ENCODE data around the gene FAM234B. TPM values are rescaled to one million over a fixed set of nuclear protein-coding genes. Genes with fewer than 3 reads are reported as not detected.

Gene FAM234B
- total and polyA plus RNA-seq, 7 donors: 0.60 to 5.0 (median 2.9) TPM

DNA sequence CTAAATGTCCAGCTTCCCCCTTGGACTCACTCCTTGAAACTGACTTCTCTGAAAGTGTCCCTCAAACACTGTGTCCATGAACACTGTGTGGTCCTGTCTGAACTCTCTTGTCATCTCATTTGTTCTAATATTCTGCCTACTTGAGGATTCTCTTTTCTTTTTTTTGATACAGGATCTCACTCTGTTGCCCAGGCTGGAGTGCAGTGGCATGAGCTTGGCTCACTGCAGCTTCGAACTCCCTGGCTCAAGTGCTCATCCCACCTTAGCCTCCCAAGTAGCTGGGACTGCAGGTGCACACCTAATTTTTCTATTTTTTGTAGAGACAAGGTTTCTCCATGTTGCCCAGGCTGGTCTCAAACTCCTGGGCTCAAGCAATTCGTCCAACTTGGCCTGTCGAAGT lies 39.2 kb upstream of the FAM234B start:
- no peak for DNase-seq
- no peaks in the 10 kb centered on the region for H3K9me3 ChIP-seq
- H3K4me1 ChIP-seq: peaks cover 0 to 11% (median 2%) of the 10 kb centered on the region in 4 donors
- H3K27me3 ChIP-seq: no peaks in the 10 kb centered on the region
- intact Hi-C loops (cut with DNase I): loop anchor here (10.0 kb wide), 1 partner anchor 190 kb away; the partner anchor contains the start of gene DDX47
- H3K36me3 ChIP-seq: no peaks in the 10 kb centered on the region
- H3K4me3 ChIP-seq: no peak overlapping the region
- 69 to 90% methylated on average over 3 of the region's 3 CpGs for WGBS, 2 donors
- H3K27ac ChIP-seq: no peak overlapping the region
- no peak for TF ChIP-seq EP300 (IDR thresholded peaks at IDR 0.05)
- no peak for TF ChIP-seq POLR2AphosphoS5 (IDR thresholded peaks at IDR 0.05)
- TF ChIP-seq, protein P1, sequence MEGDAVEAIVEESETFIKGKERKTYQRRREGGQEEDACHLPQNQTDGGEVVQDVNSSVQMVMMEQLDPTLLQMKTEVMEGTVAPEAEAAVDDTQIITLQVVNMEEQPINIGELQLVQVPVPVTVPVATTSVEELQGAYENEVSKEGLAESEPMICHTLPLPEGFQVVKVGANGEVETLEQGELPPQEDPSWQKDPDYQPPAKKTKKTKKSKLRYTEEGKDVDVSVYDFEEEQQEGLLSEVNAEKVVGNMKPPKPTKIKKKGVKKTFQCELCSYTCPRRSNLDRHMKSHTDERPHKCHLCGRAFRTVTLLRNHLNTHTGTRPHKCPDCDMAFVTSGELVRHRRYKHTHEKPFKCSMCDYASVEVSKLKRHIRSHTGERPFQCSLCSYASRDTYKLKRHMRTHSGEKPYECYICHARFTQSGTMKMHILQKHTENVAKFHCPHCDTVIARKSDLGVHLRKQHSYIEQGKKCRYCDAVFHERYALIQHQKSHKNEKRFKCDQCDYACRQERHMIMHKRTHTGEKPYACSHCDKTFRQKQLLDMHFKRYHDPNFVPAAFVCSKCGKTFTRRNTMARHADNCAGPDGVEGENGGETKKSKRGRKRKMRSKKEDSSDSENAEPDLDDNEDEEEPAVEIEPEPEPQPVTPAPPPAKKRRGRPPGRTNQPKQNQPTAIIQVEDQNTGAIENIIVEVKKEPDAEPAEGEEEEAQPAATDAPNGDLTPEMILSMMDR (IDR thresholded peaks at IDR 0.05): no peak
- TF ChIP-seq POLR2A (IDR thresholded peaks at IDR 0.05): no peak

DNA sequence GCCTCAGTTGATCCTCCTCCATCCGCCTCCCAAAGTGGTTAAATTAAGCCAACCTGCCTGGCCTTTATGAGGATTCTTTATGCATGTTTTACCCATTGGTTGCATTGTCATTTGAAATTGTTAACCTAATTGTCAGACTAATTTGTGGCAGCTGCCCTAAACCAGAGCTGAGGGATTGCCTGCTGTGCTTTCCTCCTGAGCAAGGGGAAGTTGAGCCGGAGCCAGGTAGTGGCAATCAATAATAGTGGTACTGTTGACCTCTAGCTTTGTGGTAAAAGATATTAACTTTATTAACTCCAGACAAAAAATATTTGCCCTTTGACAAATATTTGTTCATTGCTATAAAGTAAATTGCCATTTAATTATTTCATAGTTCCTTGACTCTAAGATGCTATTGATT lies 38.5 kb upstream of the FAM234B start:
- Histone ChIP-seq H3K9me3 (no peaks in the 10 kb centered on the region), H3K4me3 (no peak overlapping the region), H3K27me3 (no peaks in the 10 kb centered on the region), H3K27ac (no peak overlapping the region), H3K36me3 (no peaks in the 10 kb centered on the region), H3K4me1 (peaks cover 0 to 11% (median 2%) of the 10 kb centered on the region in 4 donors)
- no peak for DNase-seq
- 94% methylated on average over 2 of the region's 2 CpGs for WGBS, 2 donors
- intact Hi-C loops (cut with DNase I): loop anchor here (10.0 kb wide), 1 partner anchor 191 kb away; the partner anchor contains the start of gene DDX47
- no peak for TF ChIP-seq EP300 (IDR thresholded peaks at IDR 0.05)
- TF ChIP-seq POLR2A (IDR thresholded peaks at IDR 0.05): no peak
- no peak for TF ChIP-seq POLR2AphosphoS5 (IDR thresholded peaks at IDR 0.05)
- TF ChIP-seq, protein P1 (IDR thresholded peaks at IDR 0.05): no peak

DNA sequence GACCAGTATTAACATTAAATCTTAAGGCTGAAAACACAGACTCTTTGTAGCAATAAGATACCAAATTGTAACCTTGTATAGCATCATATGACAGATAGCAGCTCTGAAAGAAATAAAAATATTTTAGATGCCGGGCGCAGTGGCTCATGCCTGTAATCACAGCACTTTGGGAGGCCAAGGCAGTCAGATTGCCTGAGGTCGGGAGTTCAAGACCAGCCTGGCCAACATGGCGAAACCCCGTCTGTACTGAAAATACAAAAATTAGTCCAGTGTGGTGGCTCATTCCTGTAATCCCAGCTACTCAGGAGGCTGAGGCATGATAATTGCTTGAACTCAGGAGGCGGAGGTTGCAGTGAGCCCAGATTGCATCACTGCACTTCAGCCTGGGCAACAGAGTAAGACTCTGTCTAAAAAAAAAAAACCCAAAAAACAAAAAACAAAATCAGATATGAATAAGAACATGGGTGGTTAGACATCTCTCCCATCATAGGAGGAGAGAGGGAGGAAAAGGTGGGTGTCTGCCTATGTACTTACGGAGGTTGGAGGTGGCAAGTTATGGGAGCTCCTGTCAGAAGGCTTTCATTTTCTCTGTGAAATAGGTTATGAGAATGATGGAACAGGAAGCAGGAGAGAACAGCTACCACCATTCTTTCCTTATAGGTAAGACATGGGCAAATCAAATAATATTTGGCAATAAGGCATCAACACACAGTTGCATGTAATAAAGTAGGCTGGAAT lies 36.5 kb upstream of the FAM234B start:
- Histone ChIP-seq H3K9me3 (no peaks in the 10 kb centered on the region), H3K27ac (no peak overlapping the region), H3K27me3 (no peaks in the 10 kb centered on the region), H3K36me3 (no peaks in the 10 kb centered on the region), H3K4me1 (no peaks in the 10 kb centered on the region), H3K4me3 (no peak overlapping the region)
- DNase-seq: no peak
- TF ChIP-seq EP300 (IDR thresholded peaks at IDR 0.05): no peak
- TF ChIP-seq, protein P1 (IDR thresholded peaks at IDR 0.05): no peak
- TF ChIP-seq POLR2A (IDR thresholded peaks at IDR 0.05): no peak
- TF ChIP-seq POLR2AphosphoS5 (IDR thresholded peaks at IDR 0.05): no peak
- intact Hi-C loops (cut with DNase I): loop anchor here (10.0 kb wide), 1 partner anchor 193 kb away; the partner anchor contains the start of gene DDX47
- WGBS, 2 donors: 94 to 96% methylated on average over 7 of the region's 7 CpGs

DNA sequence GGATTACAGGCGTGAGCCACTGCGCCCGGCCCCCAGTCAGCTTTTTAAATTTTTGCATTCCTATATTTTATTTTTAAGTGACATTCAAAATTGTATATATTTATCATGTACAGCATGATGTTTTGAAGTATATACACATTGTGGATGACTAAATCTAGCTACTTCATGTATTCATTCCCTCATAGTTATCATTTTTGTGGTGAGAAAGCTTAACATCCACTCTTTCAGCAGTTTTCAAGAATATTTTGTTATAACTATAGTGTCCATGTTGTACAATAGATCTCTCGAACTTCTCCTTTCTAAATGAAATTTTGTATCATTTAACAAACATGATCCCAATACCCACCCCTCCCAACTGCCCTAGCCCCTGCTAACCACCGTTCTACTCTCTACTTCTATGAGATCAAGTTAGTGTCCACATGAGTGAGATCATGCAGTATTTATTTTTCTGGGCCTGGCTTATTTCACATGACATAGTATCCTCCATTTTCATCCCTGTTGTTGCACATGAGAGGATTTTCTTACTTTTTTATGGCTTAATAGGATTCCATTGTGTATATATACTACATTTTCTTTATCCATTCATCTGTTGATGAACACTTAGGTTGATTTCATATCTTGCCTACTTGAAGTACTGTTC lies 35.3 kb upstream of the FAM234B start:
- no peak for DNase-seq
- Histone ChIP-seq H3K4me3 (no peak overlapping the region), H3K27ac (no peak overlapping the region), H3K4me1 (no peaks in the 10 kb centered on the region), H3K36me3 (no peaks in the 10 kb centered on the region), H3K9me3 (no peaks in the 10 kb centered on the region), H3K27me3 (no peaks in the 10 kb centered on the region)
- intact Hi-C loops (cut with DNase I): loop anchor here (10.0 kb wide), 1 partner anchor 194 kb away; the partner anchor contains the start of gene DDX47
- TF ChIP-seq POLR2AphosphoS5 (IDR thresholded peaks at IDR 0.05): no peak
- TF ChIP-seq, protein P1 (IDR thresholded peaks at IDR 0.05): no peak
- no peak for TF ChIP-seq POLR2A (IDR thresholded peaks at IDR 0.05)
- TF ChIP-seq EP300 (IDR thresholded peaks at IDR 0.05): no peak
- 73 to 79% methylated on average over 5 of the region's 5 CpGs for WGBS, 2 donors

Data from sigmoid colon (tissue), 7 donors.